WI38 (cell line): ENCODE results near the gene ATF6.
"Not testable (repeated sequence)": the region's sequence is repeated elsewhere in the genome, so short reads cannot be mapped to it uniquely, and the experiment has no call there.

Source experiments
- H3K4me3 ChIP-seq: 2 replicates; pipeline ENCODE4 v1.5.1; 2011; ENCODE audit warnings: low read depth, mild to moderate bottlenecking, control low read depth, low read length
- CTCF ChIP-seq: IDR thresholded peaks from 2 replicates; pipeline ENCODE4 v1.5.1; 2012; ENCODE audit warnings: low read depth, mild to moderate bottlenecking, control low read depth, low read length

Gene ATF6

GRCh38 chr1:161805399-161806197 is 39.5 kb downstream of the ATF6 start:
- no peak for TF ChIP-seq CTCF
- H3K4me3 ChIP-seq = no peak overlapping the region

- not testable (repeated sequence) for H3K4me3 ChIP-seq
Measured at GRCh38 chr1:161809202-161809601, 43.1 kb downstream of the ATF6 start.

- not testable (repeated sequence) for H3K4me3 ChIP-seq
Measured at GRCh38 chr1:161809656-161810055, 43.5 kb downstream of the ATF6 start.

GRCh38 chr1:161810780-161811179 is 44.7 kb downstream of the ATF6 start:
- H3K4me3 ChIP-seq = no peak overlapping the region
- no peak for TF ChIP-seq CTCF

GRCh38 chr1:161816201-161816600 is 50.1 kb downstream of the ATF6 start:
- H3K4me3 ChIP-seq = no peak overlapping the region
- TF ChIP-seq CTCF = no peak

- TF ChIP-seq CTCF = no peak
- H3K4me3 ChIP-seq = no peak overlapping the region
Measured at GRCh38 chr1:161817176-161817730, 51.1 kb downstream of the ATF6 start.

- no peak for TF ChIP-seq CTCF
- H3K4me3 ChIP-seq = no peak overlapping the region
Measured at GRCh38 chr1:161820914-161821313, 54.8 kb downstream of the ATF6 start.

- H3K4me3 ChIP-seq = no peak overlapping the region
- no peak for TF ChIP-seq CTCF
Measured at GRCh38 chr1:161824618-161825017, 58.5 kb downstream of the ATF6 start.
